Vagina (tissue), 2 donors: ENCODE measurements around the gene IL25.

Source experiments
- POLR2A ChIP-seq, 2 donors: fragments of 450-650 bp; IDR thresholded peaks; one replicate each; pipeline ENCODE4 v1.6.1; 2017; ENCODE audit warnings: antibody characterized with exemption in 2 of 2, mild to moderate bottlenecking in 2 of 2, moderate library complexity in 2 of 2
- POLR2AphosphoS5 ChIP-seq, 2 donors: sonication (generic); formaldehyde crosslinking; IDR thresholded peaks; one replicate each; pipeline ENCODE4 v1.9.0; 2017; ENCODE audit warnings: antibody characterized with exemption in 2 of 2, mild to moderate bottlenecking in 2 of 2, low read depth in 1 of 2; ENCODE audit not compliant: insufficient read depth in 1 of 2
- TF ChIP-seq, protein P1 (sequence below), 3 experiments: fragments of 450-650 bp in 2 of 3; fragments of 200-600 bp in 1 of 3; sonication (generic) in 1 of 3; IDR thresholded peaks; one replicate each; pipeline ENCODE4 v1.5.1; 2017 to 2019; ENCODE audit warnings: antibody characterized with exemption in 3 of 3, mild to moderate bottlenecking in 2 of 3, moderate library complexity in 2 of 3

DNA sequence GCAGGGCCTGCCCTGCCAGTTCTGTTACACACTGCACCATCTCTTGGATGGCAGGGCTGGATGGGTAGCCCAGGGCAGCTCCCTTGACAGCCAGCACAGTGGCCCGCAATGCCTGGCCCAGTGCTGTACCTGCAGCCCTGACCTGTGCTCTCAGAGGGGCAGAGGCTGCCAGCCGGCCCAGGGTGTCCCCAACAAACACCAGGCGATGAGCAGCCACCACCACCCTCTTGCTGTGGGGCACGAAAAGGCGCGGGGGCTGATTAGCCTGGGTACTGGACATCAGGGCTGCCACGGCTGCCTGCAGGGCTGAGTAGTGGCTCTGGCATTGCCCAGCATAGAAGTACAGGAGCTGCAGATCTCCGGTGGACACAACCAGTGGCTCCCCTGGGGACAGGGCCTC, 15.3 kb upstream of the IL25 start:
- TF ChIP-seq POLR2A (IDR thresholded peaks at IDR 0.05) (no peak), POLR2AphosphoS5 (IDR thresholded peaks at IDR 0.05; ENCODE audit: insufficient read depth in 1 of 2, low read depth in 1 of 2) (no peak)
- TF ChIP-seq, protein P1, sequence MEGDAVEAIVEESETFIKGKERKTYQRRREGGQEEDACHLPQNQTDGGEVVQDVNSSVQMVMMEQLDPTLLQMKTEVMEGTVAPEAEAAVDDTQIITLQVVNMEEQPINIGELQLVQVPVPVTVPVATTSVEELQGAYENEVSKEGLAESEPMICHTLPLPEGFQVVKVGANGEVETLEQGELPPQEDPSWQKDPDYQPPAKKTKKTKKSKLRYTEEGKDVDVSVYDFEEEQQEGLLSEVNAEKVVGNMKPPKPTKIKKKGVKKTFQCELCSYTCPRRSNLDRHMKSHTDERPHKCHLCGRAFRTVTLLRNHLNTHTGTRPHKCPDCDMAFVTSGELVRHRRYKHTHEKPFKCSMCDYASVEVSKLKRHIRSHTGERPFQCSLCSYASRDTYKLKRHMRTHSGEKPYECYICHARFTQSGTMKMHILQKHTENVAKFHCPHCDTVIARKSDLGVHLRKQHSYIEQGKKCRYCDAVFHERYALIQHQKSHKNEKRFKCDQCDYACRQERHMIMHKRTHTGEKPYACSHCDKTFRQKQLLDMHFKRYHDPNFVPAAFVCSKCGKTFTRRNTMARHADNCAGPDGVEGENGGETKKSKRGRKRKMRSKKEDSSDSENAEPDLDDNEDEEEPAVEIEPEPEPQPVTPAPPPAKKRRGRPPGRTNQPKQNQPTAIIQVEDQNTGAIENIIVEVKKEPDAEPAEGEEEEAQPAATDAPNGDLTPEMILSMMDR (IDR thresholded peaks at IDR 0.05), result no peak
